RWPE1 (cell line): Measurements from ENCODE around the gene PUS3.

Experiments used
- CTCF ChIA-PET: fragments of 350-600 bp; sonication (Branson Sonifier 250); formaldehyde crosslinking; extraction: SDS; loops from one replicate; lab custom pipeline; 2021; lab: Yijun Ruan, JAX
- POLR2A ChIA-PET: fragments of 400-600 bp; formaldehyde crosslinking; extraction: SDS; loops from one replicate; lab custom pipeline; 2020; ENCODE audit warnings: antibody characterized with exemption; ENCODE audit not compliant: low non-redundant PET; lab: Yijun Ruan, JAX
- DNase-seq: peaks from one replicate; pipeline ENCODE4 v3.0.0; 2012; ENCODE audit warnings: low spot score
- H3K27ac ChIP-seq: fragments of 450-650 bp; 2 replicates; pipeline ENCODE4 v1.5.1; 2017
- TF ChIP-seq, protein P1 (sequence below): fragments of 450-650 bp; conservative IDR thresholded peaks from 2 replicates; pipeline ENCODE4 v1.5.1; 2017; ENCODE audit warnings: low read depth, mild to moderate bottlenecking

The PUS3 gene

DNA sequence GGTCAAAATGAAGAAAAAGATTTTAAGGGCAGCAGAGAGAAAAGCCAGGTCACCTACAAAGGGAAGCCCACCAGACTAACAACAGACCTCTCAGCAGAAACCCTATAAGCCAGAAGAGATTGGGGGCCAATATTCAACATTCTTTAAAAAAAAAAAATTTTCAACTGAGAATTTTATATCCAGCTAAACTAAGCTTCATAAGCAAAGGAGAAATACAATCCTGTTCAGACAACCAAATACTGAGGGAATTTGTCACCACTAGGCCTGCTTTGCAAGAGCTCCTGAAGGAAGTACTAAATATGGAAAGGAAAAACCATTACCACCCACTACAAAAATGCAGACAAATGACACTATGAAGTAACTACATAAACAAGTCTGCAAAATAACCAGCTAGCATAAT lies 56.8 kb downstream of the PUS3 start:
- ChIA-PET POLR2A (no interaction called here), CTCF (no interaction called here)
- DNase-seq = no peak
- TF ChIP-seq, protein P1, sequence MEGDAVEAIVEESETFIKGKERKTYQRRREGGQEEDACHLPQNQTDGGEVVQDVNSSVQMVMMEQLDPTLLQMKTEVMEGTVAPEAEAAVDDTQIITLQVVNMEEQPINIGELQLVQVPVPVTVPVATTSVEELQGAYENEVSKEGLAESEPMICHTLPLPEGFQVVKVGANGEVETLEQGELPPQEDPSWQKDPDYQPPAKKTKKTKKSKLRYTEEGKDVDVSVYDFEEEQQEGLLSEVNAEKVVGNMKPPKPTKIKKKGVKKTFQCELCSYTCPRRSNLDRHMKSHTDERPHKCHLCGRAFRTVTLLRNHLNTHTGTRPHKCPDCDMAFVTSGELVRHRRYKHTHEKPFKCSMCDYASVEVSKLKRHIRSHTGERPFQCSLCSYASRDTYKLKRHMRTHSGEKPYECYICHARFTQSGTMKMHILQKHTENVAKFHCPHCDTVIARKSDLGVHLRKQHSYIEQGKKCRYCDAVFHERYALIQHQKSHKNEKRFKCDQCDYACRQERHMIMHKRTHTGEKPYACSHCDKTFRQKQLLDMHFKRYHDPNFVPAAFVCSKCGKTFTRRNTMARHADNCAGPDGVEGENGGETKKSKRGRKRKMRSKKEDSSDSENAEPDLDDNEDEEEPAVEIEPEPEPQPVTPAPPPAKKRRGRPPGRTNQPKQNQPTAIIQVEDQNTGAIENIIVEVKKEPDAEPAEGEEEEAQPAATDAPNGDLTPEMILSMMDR = no peak
- H3K27ac ChIP-seq = no peak overlapping the region
